Fibroblast of lung (primary cell): Measurements from ENCODE around the gene APOA1. TPM values are rescaled to one million over a fixed set of nuclear protein-coding genes. Genes with fewer than 3 reads are reported as not detected.

ENCODE experiments used
- DNase-seq, 2 donors: peaks; one replicate each; pipeline versions ENCODE4 v3.0.0 to v3.0.0-alpha.2; 2010; ENCODE audit warnings: low read depth in 2 of 2
- H2AFZ ChIP-seq: 2 replicates; pipeline ENCODE4 v1.5.1; 2012; ENCODE audit warnings: low read length, control low read depth, inconsistent platforms
- H3K27ac ChIP-seq: 2 replicates; pipeline ENCODE4 v1.5.1; 2011; ENCODE audit warnings: low read length, control low read depth; ENCODE audit not compliant: insufficient read depth
- H3K27me3 ChIP-seq: 2 replicates; pipeline ENCODE4 v1.5.1; 2011; ENCODE audit warnings: mild to moderate bottlenecking, low read length; ENCODE audit not compliant: control insufficient read depth, insufficient read depth
- H3K36me3 ChIP-seq: 2 replicates; pipeline ENCODE4 v1.5.1; 2011; ENCODE audit warnings: low read length; ENCODE audit not compliant: control insufficient read depth, insufficient read depth
- H3K4me1 ChIP-seq: 2 replicates; pipeline ENCODE4 v1.5.1; 2011; ENCODE audit warnings: low read length; ENCODE audit not compliant: control insufficient read depth, insufficient read depth; ENCODE audit errors: extremely low read depth
- H3K4me2 ChIP-seq: 2 replicates; pipeline ENCODE4 v1.5.1; 2011; ENCODE audit warnings: low read length, control low read depth; ENCODE audit not compliant: insufficient read depth; ENCODE audit errors: extremely low read depth
- H3K4me3 ChIP-seq, 4 experiments: fragments of 200-600 bp in 1 of 4; sonication (generic) in 1 of 4; replicated peaks in 1 of 4; 2 replicates each; pipeline ENCODE4 v1.5.1; 2011 to 2016; ENCODE audit warnings: low read length in 4 of 4, low read depth in 3 of 4, mild to moderate bottlenecking in 3 of 4, control low read depth in 2 of 4, inconsistent platforms in 1 of 4, mixed read lengths in 1 of 4; ENCODE audit not compliant: insufficient read depth in 1 of 4; ENCODE audit errors: control extremely low read depth in 1 of 4
- H3K79me2 ChIP-seq: 2 replicates; pipeline ENCODE4 v1.5.1; 2012; ENCODE audit warnings: mild to moderate bottlenecking, low read length, inconsistent platforms; ENCODE audit not compliant: control insufficient read depth, insufficient read depth
- H3K9ac ChIP-seq: 2 replicates; pipeline ENCODE4 v1.5.1; 2011; ENCODE audit warnings: mild to moderate bottlenecking, low read length, control low read depth; ENCODE audit not compliant: insufficient read depth
- H3K9me3 ChIP-seq: 2 replicates; pipeline ENCODE4 v1.5.1; 2012; ENCODE audit warnings: low read depth, low read length; ENCODE audit not compliant: control insufficient read depth, insufficient read depth
- H4K20me1 ChIP-seq: 2 replicates; pipeline ENCODE4 v1.5.1; 2011; ENCODE audit warnings: low read length; ENCODE audit not compliant: control insufficient read depth, insufficient read depth; ENCODE audit errors: extremely low read depth
- CTCF ChIP-seq, 2 donors: IDR thresholded peaks in 1 of 2; conservative IDR thresholded peaks in 1 of 2; 1 replicate in 1 of 2; 2 replicates in 1 of 2; pipeline ENCODE4 v1.5.1; 2011 to 2012; ENCODE audit warnings: low read length in 2 of 2, control low read depth in 1 of 2, inconsistent platforms in 1 of 2, low read depth in 1 of 2, mild to moderate bottlenecking in 1 of 2
- EZH2 ChIP-seq: IDR thresholded peaks from 2 replicates; pipeline ENCODE4 v1.5.1; 2012; ENCODE audit warnings: low read length, control low read depth, mild to moderate bottlenecking; ENCODE audit errors: missing control alignments
- polyA plus RNA-seq, 2 donors: library from polyadenylated mRNA; depleted of rRNA in 1 of 2; stranded (reverse) in 1 of 2; unstranded in 1 of 2; fragments of >200 nt; gene quantifications; 2 replicates each; pipeline ENCODE4 v1.2.1, GENCODE V29; 2011 to 2012; ENCODE audit warnings: missing spikeins in 1 of 2
- total RNA-seq: library from RNA; depleted of rRNA; stranded (reverse); fragments of >200 nt; gene quantifications from 2 replicates; pipeline ENCODE4 v1.2.1, GENCODE V29; 2014

APOA1 gene
- total and polyA plus RNA-seq, 2 donors (not counting 1 experiment from before 2014, with no cell fraction given) = 0.05 TPM; not detected in 1

DNA sequence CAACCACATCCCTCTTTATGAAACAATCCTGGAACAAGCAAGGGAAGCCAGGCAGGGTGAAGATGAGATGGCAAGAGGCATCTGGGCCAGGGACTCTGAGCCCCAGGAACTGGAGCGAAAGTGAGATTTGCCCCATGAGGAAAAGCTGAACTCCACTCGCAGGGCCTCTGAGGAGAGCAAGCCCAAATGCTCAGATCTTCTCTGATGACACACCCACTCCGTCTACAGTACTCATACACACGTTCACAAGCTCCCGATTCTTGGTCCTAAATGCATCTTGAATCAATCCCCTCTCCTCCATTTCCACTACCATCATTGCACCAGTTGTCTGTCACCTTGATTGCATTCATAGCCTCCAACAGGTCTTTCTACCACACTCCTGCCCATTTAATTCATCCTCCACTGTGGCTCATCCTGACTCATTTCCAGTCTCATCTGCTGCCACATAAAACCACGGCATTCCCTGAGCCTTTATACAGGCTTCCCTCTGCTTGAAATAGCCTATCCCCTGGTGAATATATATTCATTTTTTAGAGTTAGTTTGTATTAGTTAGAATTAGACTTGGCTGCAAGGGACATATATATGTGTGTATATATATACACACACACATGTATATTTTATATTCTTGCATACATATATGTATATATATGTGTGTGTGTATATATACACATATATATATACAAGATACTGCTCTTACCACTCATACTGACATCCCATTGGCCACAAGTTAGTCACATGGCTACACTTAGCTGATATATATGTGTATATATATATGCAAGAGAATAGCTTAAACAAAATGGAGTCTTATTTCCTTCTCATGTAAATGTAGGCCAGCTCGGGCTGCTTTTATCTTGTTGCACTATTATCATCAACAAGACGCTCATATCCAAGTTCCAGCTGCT is 44.3 kb downstream of the APOA1 start:
- Histone ChIP-seq H3K4me1 (peaks cover 9% of the 10 kb centered on the region), H3K4me3 (no peak overlapping the region)
- DNase-seq = peak in 1 of 2 donors; percentile 85

GRCh38 chr11:116792144-116792868 is 45.1 kb downstream of the APOA1 start:
- H3K4me3 ChIP-seq = no peak overlapping the region
- no peaks in the 10 kb centered on the region for H3K36me3 ChIP-seq
- H4K20me1 ChIP-seq = no peaks in the 10 kb centered on the region
- peaks cover 9% of the 10 kb centered on the region for H3K4me1 ChIP-seq
- no peaks in the 10 kb centered on the region for H3K9me3 ChIP-seq
- DNase-seq = no peak
- no peak overlapping the region for H3K4me2 ChIP-seq
- peaks cover 4% of the 10 kb centered on the region for H3K79me2 ChIP-seq
- no peak overlapping the region for H3K27ac ChIP-seq
- no peak overlapping the region for H3K9ac ChIP-seq
- H3K27me3 ChIP-seq = no peaks in the 10 kb centered on the region
- no peak overlapping the region for H2AFZ ChIP-seq
- TF ChIP-seq CTCF (conservative IDR thresholded peaks at IDR 0.05 in 1 of 2, IDR thresholded peaks at IDR 0.05 in 1 of 2; ENCODE audit: low read depth in 1 of 2, low read length in 2 of 2) = no peak
- no peak for TF ChIP-seq EZH2

More for the DNA sequence above, 44.3 kb downstream of the APOA1 start:
- Histone ChIP-seq H3K27ac (no peak overlapping the region), H3K9ac (no peak overlapping the region), H3K9me3 (no peaks in the 10 kb centered on the region), H4K20me1 (no peaks in the 10 kb centered on the region), H3K79me2 (no peaks in the 10 kb centered on the region), H3K36me3 (no peaks in the 10 kb centered on the region), H2AFZ (peak overlapping the region; percentile 39), H3K4me2 (peak overlapping the region; percentile 2), H3K27me3 (no peaks in the 10 kb centered on the region)
- TF ChIP-seq CTCF (conservative IDR thresholded peaks at IDR 0.05 in 1 of 2, IDR thresholded peaks at IDR 0.05 in 1 of 2; ENCODE audit: low read depth in 1 of 2, low read length in 2 of 2) = no peak
- TF ChIP-seq EZH2 = no peak

- DNase-seq = no peak
- H3K4me1 ChIP-seq = peaks cover 9% of the 10 kb centered on the region
- no peak within 1 kb of the TSS for H3K4me2 ChIP-seq
- no peaks in the 10 kb centered on the region for H3K36me3 ChIP-seq
- H3K4me3 ChIP-seq = no peak within 1 kb of the TSS
- H3K27ac ChIP-seq = no peak within 1 kb of the TSS
- H2AFZ ChIP-seq = peak within 1 kb of the TSS; percentile 80
- H3K27me3 ChIP-seq = no peaks in the 10 kb centered on the region
- peaks cover 9% of the 10 kb centered on the region for H3K79me2 ChIP-seq
- no peak within 1 kb of the TSS for H3K9ac ChIP-seq
- H3K9me3 ChIP-seq = no peaks in the 10 kb centered on the region
- TF ChIP-seq CTCF (conservative IDR thresholded peaks at IDR 0.05 in 1 of 2, IDR thresholded peaks at IDR 0.05 in 1 of 2; ENCODE audit: low read depth in 1 of 2, low read length in 2 of 2) = no peak
- TF ChIP-seq EZH2 = no peak
- H4K20me1 ChIP-seq = no peaks in the 10 kb centered on the region
These were observed 45.6 kb downstream of the APOA1 start, which contains the start of gene APOA5 for GRCh38 chr11:116791813-116792143. Gene APOA5 (minus strand): TSS chr11:116791879. CDS start chr11:116791860, 19 bp downstream.
